Measurements from ENCODE around the gene DUSP3.

GRCh38 chr17:43755389-43755875, 23.3 kb downstream of the DUSP3 start:
- no peak for TF ChIP-seq CTCF (conservative IDR thresholded peaks at IDR 0.05)
- no peak for TF ChIP-seq EZH2 (IDR thresholded peaks at IDR 0.05; ENCODE audit: low read depth)

Measured in PC-9 (cell line).